GM19023 (cell line): ENCODE data around the gene MEST.
"Not testable (repeated sequence)": the region's sequence is repeated elsewhere in the genome, so short reads cannot be mapped to it uniquely, and the experiment has no call there.

ENCODE experiments used
- ATAC-seq: cut with Tn5 transposase; IDR thresholded peaks from one replicate; pipeline ENCODE4 v1.9.1; 2021; ENCODE audit warnings: mild to moderate bottlenecking, moderate library complexity; ENCODE audit not compliant: unreplicated experiment

MEST gene

GRCh38 chr7:130483031-130483430, 8.9 kb upstream of the MEST start:
- ATAC-seq, result no peak

GRCh38 chr7:130485734-130486113, 6.2 kb upstream of the MEST start:
- no peak for ATAC-seq

- peak; percentile 54 for ATAC-seq
Observed at GRCh38 chr7:130486114-130486953, 5.6 kb upstream of the MEST start.

GRCh38 chr7:130486954-130487436, 4.9 kb upstream of the MEST start:
- ATAC-seq, result no peak

- no peak for ATAC-seq
Observed at GRCh38 chr7:130488392-130489139, 3.3 kb upstream of the MEST start.

GRCh38 chr7:130489140-130489983, 2.5 kb upstream of the MEST start:
- ATAC-seq, result no peak

GRCh38 chr7:130490311-130490791, 1.5 kb upstream of the MEST start:
- ATAC-seq, result no peak

GRCh38 chr7:130490888-130491804, 739 bp upstream of the MEST start:
- no peak for ATAC-seq

- no peak for ATAC-seq
Observed at GRCh38 chr7:130492523-130493274, 814 bp downstream of the MEST start.

- ATAC-seq, result no peak
Observed at GRCh38 chr7:130493275-130493873, 1.5 kb downstream of the MEST start.

- no peak for ATAC-seq
Observed at GRCh38 chr7:130494431-130494858, 2.6 kb downstream of the MEST start.

GRCh38 chr7:130500463-130500862, 8.6 kb downstream of the MEST start:
- ATAC-seq, result no peak

- no peak for ATAC-seq
Observed at GRCh38 chr7:130500910-130501309, 9.0 kb downstream of the MEST start.

- no peak for ATAC-seq
Observed at GRCh38 chr7:130505753-130506152, 13.9 kb downstream of the MEST start.

- no peak for ATAC-seq
Observed at GRCh38 chr7:130506358-130506757, 14.5 kb downstream of the MEST start.

- not testable (repeated sequence) for ATAC-seq
Observed at GRCh38 chr7:130512038-130512437, 20.2 kb downstream of the MEST start.

GRCh38 chr7:130513447-130513846, 21.6 kb downstream of the MEST start:
- no peak for ATAC-seq

- ATAC-seq, result no peak
Observed at GRCh38 chr7:130515315-130516040, 23.6 kb downstream of the MEST start.
